GM18873 (cell line): ENCODE results near the gene COMMD8.

Experiments used
- ATAC-seq: cut with Tn5 transposase; IDR thresholded peaks from one replicate; pipeline ENCODE4 v1.9.1; 2021; ENCODE audit warnings: mild to moderate bottlenecking, moderate library complexity, moderate number of reproducible peaks; ENCODE audit not compliant: unreplicated experiment, low FRiP score

COMMD8 gene

DNA sequence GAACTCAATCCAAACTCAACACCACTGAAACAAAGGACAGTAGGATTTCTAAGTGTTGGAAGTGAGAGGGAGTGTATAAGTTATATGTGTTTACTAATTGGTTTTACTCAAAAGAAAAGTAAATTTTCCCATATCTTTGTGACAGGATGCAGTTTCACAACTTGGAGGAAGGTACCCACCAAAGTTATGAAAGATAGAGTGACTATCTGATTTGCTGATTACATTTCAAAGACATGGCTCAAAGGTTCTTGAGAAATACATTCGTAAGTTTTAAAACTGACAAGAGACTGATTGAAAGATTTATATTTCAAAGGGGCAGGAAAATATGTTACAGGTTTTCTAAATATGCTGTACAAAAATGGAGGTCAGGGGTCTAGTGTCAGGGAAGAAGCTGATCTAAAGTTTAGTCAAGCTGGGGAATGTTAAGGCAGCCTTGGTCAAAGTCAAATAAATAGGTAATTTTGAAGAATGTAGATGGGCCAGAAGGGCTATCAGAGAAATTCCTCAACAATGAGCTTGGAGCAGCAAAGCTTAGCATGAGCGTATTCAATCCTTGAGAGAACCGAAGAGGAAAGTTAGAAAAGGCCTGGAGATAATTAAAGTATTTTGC, 9.7 kb upstream of the COMMD8 start:
- no peak for ATAC-seq

DNA sequence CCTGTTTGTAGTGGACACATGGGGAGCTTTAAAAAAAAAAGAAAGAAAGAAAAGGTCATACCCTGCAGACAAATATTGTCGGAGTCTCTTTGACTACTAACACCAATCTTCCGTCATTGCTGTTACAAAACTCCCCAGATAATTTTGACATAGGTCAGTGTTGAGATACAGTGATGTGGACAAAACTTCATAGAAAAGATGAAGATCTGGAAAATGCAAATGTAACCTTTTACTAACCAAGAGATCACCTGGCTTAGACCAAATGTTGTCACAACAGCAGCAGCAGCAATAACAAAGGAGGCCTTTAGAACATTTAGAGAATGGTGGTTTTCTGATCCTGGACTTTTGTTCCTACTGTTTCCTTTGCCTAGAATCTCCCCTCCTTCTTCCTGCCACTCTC, 8.1 kb upstream of the COMMD8 start:
- no peak for ATAC-seq

DNA sequence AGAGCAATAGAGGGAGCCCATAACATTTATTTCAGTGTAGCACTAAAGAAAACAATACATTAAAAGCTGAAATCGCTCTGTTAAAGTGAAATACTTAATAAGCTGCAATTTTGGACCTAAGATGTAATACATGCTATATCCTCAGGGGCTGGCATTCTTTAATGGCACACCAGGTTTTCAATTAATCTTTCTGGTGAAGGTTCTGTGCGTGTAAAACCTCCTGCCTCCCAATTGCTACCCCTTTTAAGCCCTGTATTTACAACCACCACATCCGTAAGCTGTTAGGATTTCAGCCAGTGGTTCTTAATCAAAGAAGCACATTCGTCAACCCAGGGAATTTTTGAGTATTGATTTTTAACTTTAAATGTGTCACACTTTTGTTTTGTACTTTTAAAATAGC, 7.6 kb upstream of the COMMD8 start:
- no peak for ATAC-seq

DNA sequence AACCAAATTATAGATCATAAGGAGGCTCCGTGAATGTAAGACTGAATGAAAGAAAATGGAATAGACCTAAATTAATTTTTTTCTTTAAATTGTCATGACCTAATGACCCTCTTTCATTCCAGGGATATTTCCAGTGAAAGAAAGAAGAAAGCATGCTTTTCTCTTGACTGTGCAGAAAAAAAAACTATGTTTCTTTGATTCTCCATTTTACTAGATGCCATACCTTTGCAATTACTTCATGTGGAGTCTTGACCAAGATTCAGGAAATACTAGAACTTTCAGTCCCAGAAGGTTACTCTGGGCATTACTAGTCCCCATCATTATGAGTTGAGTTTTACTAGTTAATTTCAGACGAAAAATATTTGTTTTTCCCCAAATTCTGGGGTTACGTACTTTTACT, 6.4 kb upstream of the COMMD8 start:
- ATAC-seq: no peak

DNA sequence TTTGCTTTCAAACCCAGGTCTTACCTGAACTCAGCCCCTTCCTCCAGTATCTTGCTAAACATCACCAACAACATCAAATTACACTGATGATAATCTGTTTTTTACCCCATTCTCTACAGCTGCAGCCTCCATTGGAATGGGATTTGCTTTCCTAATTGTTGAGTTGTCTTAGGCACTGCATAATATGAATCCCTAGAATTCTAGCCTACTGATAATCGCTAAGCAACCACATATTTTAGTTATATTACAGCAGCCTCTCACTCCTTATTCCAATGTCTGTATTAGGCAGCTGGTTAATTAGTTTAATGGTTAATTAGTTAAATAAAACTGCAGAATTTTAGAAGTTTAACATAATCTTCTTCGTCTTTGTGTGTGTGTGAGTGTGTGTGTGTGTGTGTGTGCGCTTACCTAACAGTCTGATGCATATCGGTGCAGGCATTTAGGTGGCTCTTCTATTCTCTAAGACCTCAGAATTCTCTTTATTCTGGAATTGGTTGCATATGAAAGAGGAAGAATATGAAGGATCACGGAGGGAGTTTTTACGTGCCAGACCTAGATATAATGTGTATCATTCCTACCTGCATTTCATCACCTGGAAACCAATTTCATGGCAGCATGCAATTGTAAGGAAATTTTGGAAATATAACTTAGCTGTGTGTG, 5.3 kb upstream of the COMMD8 start:
- ATAC-seq: no peak

DNA sequence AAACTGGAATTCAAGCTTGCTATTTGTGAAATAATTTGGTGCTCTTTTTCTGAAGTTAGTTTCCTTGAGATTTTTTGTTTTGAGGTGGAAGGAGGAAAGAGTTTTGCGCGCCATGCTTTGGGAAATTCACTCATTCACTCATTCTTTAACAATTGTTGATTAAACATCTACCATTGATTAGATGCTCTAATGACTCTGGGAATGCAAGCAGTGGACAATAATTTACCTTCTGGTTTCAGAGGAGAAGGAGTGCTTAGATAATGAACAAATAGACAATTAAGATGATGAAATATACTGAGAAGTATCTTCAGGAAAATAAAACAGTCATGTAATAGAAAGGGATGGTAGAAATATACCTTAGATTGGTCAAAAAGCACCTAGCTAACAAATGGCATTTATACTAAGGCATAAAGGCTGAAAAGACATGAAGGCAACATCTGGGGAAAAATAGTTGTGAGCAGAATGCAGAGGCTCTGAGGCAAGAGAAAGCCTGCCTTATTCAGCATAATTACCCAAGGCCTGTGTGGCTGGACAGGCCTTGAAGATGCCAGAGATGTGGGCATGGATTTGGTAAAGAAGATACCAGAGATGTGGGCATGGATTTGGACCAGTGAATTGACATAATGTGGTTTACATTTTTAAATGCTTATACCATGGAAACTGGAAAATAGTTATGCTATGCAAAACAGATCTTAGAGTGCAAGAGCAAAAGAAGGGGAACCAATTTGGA, 2.7 kb upstream of the COMMD8 start:
- no peak for ATAC-seq

DNA sequence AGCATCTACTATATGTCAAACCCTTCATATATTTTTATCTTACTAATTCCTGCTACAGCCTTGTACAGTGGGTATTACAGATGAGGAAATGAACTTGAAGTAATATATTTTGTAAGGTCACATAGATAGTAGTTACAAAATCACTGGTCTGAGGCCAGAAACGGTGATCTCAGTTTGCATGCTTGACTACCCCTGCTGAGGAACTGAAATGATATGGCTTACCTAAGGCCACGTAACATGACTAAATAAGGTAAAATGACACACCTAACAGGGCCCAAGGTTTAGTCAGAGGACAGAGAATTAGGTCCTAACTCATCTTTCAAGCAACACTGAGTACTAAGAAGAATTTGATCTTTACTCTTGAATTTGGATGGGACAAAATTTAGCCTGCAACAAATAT, 1.5 kb upstream of the COMMD8 start:
- no peak for ATAC-seq

DNA sequence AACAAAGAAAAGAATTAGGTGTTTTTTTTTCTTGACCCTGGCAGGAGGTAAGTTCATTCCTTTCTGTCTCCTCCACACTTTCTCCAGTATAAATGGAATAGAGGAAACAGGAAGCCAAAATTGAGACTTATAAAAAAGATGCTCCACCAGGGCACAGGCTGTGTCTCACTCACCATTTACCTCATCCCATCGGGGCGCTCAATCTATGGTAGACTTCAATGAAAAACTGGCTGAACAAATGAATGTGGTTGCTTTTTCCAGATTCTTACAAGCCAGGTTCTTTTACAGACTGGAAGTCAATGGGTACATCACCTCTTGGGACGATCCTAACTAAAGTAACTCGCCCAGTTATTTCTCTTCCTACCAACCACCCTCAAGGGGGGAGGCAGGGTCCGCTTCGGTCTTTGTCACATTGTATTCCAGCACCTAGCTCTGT, 685 bp downstream of the COMMD8 start:
- ATAC-seq: peak; percentile 19

DNA sequence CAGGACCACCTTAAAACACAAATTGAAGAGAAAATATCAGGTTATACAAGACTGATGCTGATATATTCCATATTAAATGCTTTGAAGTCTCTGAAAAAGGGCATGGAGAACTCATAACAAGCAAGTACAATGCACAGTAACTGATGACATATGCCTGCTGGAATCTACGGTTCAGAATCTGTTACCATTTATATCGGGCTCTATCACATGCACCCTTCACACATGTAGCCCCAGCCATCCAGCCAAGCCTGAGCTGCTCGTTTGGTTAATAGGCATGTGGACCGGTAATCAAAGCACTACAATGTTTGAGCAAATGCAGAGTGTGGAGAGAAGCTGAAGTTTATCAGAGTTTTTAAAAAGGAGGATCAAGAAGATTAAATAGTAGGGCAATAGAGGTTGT, 11.8 kb downstream of the COMMD8 start:
- no peak for ATAC-seq

DNA sequence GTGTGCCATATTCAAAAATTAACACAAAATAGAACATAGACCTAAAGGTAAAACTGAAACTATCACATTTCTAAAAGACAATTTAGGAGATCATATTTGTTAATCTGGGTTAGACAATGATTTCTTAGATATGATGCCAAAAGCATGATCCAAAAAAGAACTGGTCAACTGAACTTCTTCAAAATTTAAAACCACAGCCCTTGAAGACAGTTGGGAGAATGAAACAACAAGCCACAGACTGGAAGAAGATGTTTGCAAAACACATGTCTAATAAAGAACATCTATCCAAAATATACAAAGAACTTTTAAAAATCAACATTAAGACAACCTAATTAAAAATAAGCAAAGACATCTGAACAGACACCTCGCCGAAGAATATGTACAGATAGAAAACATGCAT, 19.5 kb downstream of the COMMD8 start:
- no peak for ATAC-seq

DNA sequence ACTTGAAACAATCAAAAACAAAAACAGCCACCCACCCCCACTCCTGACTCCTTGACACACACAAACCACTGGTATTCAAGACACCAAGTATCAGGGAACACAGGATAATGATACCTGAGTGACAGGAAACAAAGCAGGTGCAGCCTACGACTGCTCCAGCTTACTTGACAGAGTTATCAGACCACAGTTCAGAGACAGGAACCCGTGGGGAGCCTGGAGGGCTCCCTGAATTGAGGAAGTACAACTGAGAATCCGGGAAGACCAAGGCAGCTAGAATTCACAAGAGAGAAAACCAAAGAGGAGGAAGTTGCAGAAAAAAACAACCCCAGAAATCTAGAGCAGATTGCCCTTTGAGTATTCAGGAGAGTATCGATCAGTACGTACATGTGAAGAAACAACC, 20.5 kb downstream of the COMMD8 start:
- no peak for ATAC-seq

DNA sequence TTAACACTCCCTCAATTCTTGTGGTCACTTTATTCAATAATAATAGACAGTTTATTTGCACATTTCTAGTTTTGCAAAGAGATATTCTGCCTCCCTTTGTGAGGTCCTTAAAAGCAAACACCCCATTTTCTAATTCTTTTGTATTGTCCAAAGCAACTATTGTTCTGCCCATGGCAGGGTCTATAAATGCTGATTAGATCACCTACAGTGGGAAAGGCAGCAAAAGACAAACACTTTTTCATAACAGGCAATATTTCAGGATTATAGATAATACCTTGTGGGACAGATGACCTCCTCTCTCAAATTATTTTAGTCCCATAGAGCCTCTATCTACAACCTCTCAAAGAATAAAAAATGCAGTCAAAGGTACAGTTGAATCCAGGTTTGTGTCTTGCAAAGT, 28.6 kb downstream of the COMMD8 start:
- ATAC-seq: no peak

DNA sequence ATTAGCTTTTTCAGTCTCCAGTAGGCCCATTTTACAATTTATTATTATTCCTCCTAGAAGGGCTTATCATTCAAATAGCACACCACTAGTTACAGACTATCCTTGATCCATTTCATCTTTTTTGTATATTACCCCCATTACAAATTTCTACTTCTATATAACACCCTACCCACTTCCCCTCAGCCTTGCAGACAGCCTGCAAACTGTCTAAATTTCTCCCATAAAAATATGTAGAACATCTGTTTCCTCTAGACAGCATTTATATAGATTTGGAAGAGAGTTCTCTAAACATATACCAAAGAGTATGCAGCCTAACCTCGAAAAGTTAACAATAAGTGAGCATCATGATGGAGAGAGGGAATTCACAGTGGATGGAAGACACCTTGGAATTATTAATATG, 30.8 kb downstream of the COMMD8 start:
- no peak for ATAC-seq

DNA sequence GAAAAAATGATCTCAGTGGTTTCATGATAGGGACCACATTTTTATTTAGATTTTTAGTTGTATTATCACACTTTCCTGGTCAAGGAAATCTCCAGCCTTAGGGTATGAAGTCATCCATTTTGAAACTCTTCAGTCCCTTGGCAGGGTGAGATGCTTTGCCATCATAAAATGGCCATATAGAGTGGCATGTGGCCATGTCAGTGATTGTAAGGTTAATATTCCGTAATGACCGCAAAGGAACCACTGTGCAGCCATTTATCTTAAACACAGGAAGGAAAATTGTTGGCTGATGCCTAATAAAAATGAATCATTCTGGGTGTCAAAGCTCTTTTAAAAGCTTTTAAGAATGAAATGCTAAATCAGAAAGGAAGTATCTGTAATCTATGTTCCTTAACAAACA, 35.6 kb downstream of the COMMD8 start:
- ATAC-seq: no peak

DNA sequence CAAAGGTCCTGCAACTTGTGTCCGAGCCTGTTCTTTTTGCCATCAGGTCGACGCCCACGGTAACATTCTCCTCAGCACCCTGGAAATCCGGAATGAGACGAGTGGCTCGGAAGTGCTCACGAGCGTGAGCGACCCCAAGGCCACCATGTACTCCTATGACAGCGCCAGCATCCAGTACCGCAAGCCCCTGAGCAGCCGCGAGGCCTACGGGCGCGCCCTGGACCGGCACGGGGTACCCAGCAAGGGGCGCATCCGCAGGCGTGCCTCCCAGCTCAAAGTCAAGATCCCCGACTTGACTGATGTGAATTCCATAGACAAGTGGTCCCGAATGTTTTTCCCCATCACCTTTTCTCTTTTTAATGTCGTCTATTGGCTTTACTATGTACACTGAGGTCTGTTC, 37.9 kb downstream of the COMMD8 start:
- ATAC-seq: no peak

DNA sequence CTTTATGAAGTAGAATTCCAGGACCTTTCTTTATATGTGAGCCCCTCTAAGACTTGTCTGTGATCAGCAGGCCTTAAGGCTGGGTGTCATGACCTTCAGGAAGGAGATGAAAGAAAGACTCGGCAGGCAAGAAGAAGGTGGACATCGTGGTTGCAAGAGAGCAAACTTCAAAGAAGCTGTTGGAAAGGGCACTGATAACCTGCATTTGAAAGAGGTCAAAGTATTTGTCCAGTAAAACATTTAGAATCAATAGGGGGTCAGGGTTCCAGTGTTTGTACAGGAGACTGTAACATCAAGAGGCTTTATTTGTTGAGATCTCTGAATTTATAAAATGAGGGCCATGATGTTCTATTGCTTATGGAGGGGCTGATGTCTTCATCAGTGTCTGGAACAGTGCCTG, 44.2 kb downstream of the COMMD8 start:
- ATAC-seq: no peak

DNA sequence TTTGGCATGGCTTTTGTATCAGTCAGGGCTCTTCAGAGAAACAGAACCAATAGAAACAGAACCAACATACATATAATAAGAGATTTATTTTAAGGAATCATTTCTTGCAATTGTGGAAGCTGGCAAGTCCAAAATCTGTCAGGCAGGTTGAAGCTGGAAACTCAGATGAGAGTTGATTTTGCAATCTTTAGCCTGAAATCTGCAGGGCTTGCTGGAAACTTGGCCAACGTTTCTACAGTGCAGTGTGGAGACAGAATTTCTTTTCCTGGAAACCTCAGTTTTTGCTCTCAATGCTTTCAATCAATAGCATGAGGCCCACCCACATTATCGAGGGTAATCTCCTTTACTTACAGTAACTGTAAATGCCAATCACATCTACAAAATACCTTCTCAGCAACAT, 45.4 kb downstream of the COMMD8 start:
- ATAC-seq: no peak

DNA sequence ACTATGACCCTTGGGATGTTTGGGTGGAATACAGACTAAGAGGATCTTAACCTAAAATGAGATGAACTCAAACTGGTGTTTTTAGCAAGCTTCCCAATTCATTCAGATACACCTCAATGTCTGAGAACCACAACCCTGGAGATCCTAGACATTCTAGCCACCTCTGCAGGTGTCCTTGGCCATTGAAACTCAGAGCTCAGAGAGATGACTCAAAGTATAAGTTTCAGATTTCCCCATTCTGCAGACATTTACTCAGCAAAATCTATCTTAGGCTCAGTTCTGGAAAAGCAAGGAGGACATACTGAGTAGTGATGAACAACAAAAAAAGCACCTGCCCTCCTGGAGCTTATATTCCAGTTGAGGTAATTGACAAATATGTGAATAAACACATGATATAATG, 47.8 kb downstream of the COMMD8 start:
- peak; percentile 62 for ATAC-seq

DNA sequence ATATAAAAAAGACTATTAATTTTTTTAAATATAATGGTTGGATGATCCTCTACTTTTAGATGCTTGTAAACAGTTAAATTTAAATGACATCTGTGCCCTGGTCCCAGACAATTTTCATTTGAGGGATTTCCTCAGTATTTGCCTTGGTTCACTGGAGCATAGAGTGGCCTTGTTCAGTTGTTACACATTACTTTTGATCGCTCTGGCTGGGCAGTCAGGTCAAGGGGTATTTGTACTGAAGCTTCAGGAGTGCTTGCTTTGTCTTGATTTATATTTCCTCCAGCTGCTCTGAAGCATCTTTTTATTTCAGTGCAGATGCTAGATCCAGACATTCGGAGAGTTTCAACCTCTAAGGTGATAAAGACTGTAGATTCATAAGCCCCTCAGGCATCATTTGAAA, 50.0 kb downstream of the COMMD8 start:
- ATAC-seq: no peak

DNA sequence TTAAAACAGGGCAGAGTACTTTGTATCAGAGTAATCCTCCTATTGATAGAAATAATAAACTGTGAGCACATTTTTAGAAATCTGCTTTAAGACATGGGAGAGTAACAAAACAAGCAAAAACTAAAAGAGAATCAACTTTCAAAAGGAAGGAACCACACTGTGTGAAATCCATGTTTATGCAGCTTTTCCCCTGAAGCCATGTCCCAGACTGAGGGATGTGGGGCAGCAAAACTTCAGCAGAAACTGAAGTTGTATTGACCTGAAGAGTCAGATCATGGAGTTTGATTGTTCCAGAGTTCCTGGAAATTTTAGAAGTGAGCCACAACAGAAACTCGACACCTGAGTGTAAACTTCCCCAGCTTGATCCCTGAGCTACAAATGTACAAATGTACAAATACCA, 53.2 kb downstream of the COMMD8 start:
- ATAC-seq: no peak

DNA sequence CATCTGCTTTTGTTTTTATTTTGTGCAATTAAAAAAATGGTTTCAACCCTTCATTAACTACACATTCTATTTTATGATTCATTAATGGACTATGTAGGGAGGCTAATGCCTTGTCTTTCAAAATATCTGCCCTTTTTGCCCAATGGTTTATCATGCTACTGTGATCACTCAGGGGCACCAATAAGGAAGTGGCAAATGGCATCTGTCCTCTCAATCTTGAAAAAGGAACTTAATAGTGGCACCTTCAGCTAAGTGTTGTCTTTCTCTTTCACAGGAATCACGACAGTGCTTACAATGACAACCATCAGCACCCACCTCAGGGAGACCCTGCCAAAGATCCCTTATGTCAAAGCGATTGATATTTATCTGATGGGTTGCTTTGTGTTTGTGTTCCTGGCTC, 57.1 kb downstream of the COMMD8 start:
- no peak for ATAC-seq
